ENCODE results near the gene CFP. TPM values are rescaled to one million over a fixed set of nuclear protein-coding genes. Genes with fewer than 3 reads are reported as not detected.
A peak's percentile ranks its signal among the peaks of the same experiment; 100 is the strongest.

Gene CFP
- total and polyA plus RNA-seq, 2 of the 13 experiments (the other 11 are each of a cell fraction or from before 2014, with no cell fraction given) = 0.01 TPM; not detected in 1

GRCh38 chrX:47579537-47579936, 50.2 kb downstream of the CFP start (continued):
- TF ChIP-seq AHR (CRISPR knock-in tag; IDR thresholded peaks at IDR 0.05) (no peak), MAFK (conservative IDR thresholded peaks at IDR 0.05 in 1 of 2, IDR thresholded peaks at IDR 0.05 in 1 of 2; ENCODE audit: low read length in 2 of 2) (0 out of 4 replicates have a peak, but pooled peaks of 1 of the 2 experiments have one; percentile 1), SYNCRIP (IDR thresholded peaks at IDR 0.05; ENCODE audit: insufficient read depth, low read depth, low read length) (no peak), ZIK1 (CRISPR knock-in tag; IDR thresholded peaks at IDR 0.05; ENCODE audit: borderline replicate concordance, low read depth) (no peak)

DNA sequence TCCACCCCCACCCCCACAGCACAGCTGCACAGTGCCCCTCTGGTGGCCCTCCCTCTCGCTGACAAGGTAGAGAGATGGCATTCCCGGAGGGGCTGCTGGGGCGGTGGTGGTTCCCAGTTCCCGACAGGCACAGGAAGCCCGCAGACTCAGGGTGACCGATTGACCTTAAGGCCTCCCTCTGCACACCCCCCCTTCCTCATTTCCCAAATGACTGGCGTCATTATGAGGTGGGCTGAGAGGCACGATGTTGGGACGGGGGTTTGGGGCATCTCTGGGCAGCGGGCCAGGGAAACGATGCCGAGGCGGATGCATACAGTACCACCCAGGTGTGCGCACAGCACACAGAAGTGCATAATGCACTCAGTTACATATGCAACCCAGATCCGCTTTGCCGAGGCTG, 51.0 kb downstream of the CFP start:
- no TSS peak for BruUV-seq (replicated peaks)
- FAIRE-seq = no peak
- Histone ChIP-seq H3K4me1 (ENCODE audit: insufficient read depth, low read length) (peaks cover 23% of the 10 kb centered on the region), H3K27me3 (ENCODE audit: control insufficient read depth in 1 of 2, insufficient read depth in 2 of 2, low read length in 2 of 2) (no peaks in the 10 kb centered on the region; a peak in 2 of 5 replicates), H3K4me3 (replicated peaks in 1 of 3; ENCODE audit: insufficient read depth in 1 of 3, low read depth in 2 of 3, low read length in 3 of 3) (no peak overlapping the region), H3K9me3 (ENCODE audit: low read length) (no peaks in the 10 kb centered on the region), H2AFZ (ENCODE audit: low read length) (no peak overlapping the region), H3K27ac (ENCODE audit: extremely low read length, insufficient read depth, low read length) (no peak overlapping the region), H4K20me1 (ENCODE audit: insufficient read depth, low read length) (no peaks in the 10 kb centered on the region), H3K36me3 (replicated peaks in 1 of 2; ENCODE audit: control insufficient read depth in 1 of 2, insufficient read depth in 2 of 2, low read length in 2 of 2) (no peaks in the 10 kb centered on the region), H3K9ac (ENCODE audit: insufficient read depth, low read depth, low read length) (no peak overlapping the region), H3K4me2 (ENCODE audit: low read depth, low read length) (peak overlapping the region; percentile 47; the same call in 1 of the 2 replicates), H3K79me2 (ENCODE audit: insufficient read depth, low read length) (no peaks in the 10 kb centered on the region)
- ChIA-PET CTCF (ENCODE audit: low intra/inter-chr PET ratio, low total read pairs) (no interaction called here), POLR2A (no interaction called here)
- in situ Hi-C loops (cut with HindIII; ENCODE audit: extremely low pct_ligation_motif_present, low pct_unique_long_range_greater_than_20kb) = no loop called here
- intact Hi-C loops (cut with micrococcal nuclease; ENCODE audit: unreplicated experiment) = no loop called here
- DNase-seq (ENCODE audit: low spot score) = no peak
- no CpG with 5 or more reads among the region's 16 CpGs for WGBS (ENCODE audit: low lambda C conversion rate)
- no peak for ATAC-seq
- TF ChIP-seq RBFOX2 (IDR thresholded peaks at IDR 0.05; ENCODE audit: low read depth, low read length) (no peak), ELK4 (CRISPR knock-in tag; IDR thresholded peaks at IDR 0.05; ENCODE audit: borderline replicate concordance) (no peak), ZNF225 (CRISPR knock-in tag; IDR thresholded peaks at IDR 0.05) (no peak), BHLHE40 (IDR thresholded peaks at IDR 0.05; ENCODE audit: low read length) (no peak), ZBTB38 (CRISPR knock-in tag; IDR thresholded peaks at IDR 0.05) (no peak), ZNF761 (CRISPR knock-in tag; conservative IDR thresholded peaks at IDR 0.05) (no peak), KDM3A (CRISPR knock-in tag; IDR thresholded peaks at IDR 0.05; ENCODE audit: low read depth) (no peak), GTF2F1 (IDR thresholded peaks at IDR 0.05; ENCODE audit: low read length) (no peak), ZNF232 (CRISPR knock-in tag; IDR thresholded peaks at IDR 0.05; ENCODE audit: borderline replicate concordance) (no peak)
- TF ChIP-seq, protein P1, sequence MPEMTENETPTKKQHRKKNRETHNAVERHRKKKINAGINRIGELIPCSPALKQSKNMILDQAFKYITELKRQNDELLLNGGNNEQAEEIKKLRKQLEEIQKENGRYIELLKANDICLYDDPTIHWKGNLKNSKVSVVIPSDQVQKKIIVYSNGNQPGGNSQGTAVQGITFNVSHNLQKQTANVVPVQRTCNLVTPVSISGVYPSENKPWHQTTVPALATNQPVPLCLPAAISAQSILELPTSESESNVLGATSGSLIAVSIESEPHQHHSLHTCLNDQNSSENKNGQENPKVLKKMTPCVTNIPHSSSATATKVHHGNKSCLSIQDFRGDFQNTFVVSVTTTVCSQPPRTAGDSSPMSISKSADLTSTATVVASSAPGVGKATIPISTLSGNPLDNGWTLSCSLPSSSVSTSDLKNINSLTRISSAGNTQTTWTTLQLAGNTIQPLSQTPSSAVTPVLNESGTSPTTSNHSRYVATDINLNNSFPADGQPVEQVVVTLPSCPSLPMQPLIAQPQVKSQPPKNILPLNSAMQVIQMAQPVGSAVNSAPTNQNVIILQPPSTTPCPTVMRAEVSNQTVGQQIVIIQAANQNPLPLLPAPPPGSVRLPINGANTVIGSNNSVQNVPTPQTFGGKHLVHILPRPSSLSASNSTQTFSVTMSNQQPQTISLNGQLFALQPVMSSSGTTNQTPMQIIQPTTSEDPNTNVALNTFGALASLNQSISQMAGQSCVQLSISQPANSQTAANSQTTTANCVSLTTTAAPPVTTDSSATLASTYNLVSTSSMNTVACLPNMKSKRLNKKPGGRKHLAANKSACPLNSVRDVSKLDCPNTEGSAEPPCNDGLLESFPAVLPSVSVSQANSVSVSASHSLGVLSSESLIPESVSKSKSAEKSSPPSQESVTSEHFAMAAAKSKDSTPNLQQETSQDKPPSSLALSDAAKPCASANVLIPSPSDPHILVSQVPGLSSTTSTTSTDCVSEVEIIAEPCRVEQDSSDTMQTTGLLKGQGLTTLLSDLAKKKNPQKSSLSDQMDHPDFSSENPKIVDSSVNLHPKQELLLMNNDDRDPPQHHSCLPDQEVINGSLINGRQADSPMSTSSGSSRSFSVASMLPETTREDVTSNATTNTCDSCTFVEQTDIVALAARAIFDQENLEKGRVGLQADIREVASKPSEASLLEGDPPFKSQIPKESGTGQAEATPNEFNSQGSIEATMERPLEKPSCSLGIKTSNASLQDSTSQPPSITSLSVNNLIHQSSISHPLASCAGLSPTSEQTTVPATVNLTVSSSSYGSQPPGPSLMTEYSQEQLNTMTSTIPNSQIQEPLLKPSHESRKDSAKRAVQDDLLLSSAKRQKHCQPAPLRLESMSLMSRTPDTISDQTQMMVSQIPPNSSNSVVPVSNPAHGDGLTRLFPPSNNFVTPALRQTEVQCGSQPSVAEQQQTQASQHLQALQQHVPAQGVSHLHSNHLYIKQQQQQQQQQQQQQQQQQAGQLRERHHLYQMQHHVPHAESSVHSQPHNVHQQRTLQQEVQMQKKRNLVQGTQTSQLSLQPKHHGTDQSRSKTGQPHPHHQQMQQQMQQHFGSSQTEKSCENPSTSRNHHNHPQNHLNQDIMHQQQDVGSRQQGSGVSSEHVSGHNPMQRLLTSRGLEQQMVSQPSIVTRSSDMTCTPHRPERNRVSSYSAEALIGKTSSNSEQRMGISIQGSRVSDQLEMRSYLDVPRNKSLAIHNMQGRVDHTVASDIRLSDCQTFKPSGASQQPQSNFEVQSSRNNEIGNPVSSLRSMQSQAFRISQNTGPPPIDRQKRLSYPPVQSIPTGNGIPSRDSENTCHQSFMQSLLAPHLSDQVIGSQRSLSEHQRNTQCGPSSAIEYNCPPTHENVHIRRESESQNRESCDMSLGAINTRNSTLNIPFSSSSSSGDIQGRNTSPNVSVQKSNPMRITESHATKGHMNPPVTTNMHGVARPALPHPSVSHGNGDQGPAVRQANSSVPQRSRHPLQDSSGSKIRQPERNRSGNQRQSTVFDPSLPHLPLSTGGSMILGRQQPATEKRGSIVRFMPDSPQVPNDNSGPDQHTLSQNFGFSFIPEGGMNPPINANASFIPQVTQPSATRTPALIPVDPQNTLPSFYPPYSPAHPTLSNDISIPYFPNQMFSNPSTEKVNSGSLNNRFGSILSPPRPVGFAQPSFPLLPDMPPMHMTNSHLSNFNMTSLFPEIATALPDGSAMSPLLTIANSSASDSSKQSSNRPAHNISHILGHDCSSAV (CRISPR knock-in tag; IDR thresholded peaks at IDR 0.05; ENCODE audit: borderline replicate concordance) = no peak

Measured in HepG2 (cell line).